Bronchial epithelial cell (primary cell): ENCODE results near the gene ZFHX3. TPM values are rescaled to one million over a fixed set of nuclear protein-coding genes. Genes with fewer than 3 reads are reported as not detected.

ENCODE experiments used
- DNase-seq: peaks from one replicate; pipeline ENCODE4 v3.0.0-alpha.2; 2010; ENCODE audit warnings: low read depth
- FAIRE-seq: peaks from 2 replicates; lab custom pipeline; 2011; peaks lifted over from hg19 to GRCh38; lab: Jason Lieb, UNC
- H3K27me3 ChIP-seq: 2 replicates; pipeline ENCODE4 v1.5.1; 2011; ENCODE audit warnings: low read length; ENCODE audit not compliant: control insufficient read depth, insufficient read depth
- H3K36me3 ChIP-seq: 2 replicates; pipeline ENCODE4 v1.5.1; 2011; ENCODE audit warnings: low read length; ENCODE audit not compliant: control insufficient read depth, insufficient read depth
- H3K4me3 ChIP-seq: 2 replicates; pipeline ENCODE4 v1.5.1; 2011; ENCODE audit warnings: mild to moderate bottlenecking, low read depth, low read length, control low read depth
- total RNA-seq: library from RNA; depleted of rRNA; stranded (reverse); fragments of >200 nt; gene quantifications from 2 replicates; pipeline ENCODE4 v1.2.1, GENCODE V29; 2014
- TF ChIP-seq, protein P1 (sequence below): IDR thresholded peaks from 2 replicates; pipeline ENCODE4 v1.5.1; 2011; ENCODE audit warnings: mild to moderate bottlenecking, moderate library complexity, low read length, control low read depth, inconsistent platforms; ENCODE audit not compliant: insufficient read depth, severe bottlenecking

The ZFHX3 gene
- total RNA-seq, 1 donor from 2014 or later, result 3.9 TPM

DNA sequence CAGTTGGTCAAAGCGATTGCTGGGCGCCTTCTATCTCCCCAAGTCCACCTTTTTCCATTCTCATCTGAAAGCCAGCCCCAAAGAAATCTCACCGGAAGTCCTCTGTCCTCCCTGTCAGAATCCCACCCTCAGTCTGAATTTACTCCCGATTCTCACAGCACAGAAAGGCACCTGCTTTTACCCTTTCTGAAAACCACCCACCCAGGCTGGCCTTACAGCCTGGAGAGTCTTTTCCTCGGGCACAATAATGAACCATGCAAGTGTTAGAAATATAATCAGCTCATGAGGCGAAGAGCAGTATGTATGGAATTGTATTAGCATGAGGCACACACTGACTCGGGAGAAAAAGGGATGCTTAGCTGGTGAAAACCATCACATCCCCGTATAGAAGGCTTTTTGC is 1.2 kb upstream of the ZFHX3 start:
- no peak for FAIRE-seq
- Histone ChIP-seq H3K36me3 (no peaks in the 10 kb centered on the region), H3K4me3 (no peak overlapping the region), H3K27me3 (no peaks in the 10 kb centered on the region)
- no peak for DNase-seq
- TF ChIP-seq, protein P1, sequence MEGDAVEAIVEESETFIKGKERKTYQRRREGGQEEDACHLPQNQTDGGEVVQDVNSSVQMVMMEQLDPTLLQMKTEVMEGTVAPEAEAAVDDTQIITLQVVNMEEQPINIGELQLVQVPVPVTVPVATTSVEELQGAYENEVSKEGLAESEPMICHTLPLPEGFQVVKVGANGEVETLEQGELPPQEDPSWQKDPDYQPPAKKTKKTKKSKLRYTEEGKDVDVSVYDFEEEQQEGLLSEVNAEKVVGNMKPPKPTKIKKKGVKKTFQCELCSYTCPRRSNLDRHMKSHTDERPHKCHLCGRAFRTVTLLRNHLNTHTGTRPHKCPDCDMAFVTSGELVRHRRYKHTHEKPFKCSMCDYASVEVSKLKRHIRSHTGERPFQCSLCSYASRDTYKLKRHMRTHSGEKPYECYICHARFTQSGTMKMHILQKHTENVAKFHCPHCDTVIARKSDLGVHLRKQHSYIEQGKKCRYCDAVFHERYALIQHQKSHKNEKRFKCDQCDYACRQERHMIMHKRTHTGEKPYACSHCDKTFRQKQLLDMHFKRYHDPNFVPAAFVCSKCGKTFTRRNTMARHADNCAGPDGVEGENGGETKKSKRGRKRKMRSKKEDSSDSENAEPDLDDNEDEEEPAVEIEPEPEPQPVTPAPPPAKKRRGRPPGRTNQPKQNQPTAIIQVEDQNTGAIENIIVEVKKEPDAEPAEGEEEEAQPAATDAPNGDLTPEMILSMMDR, result no peak

DNA sequence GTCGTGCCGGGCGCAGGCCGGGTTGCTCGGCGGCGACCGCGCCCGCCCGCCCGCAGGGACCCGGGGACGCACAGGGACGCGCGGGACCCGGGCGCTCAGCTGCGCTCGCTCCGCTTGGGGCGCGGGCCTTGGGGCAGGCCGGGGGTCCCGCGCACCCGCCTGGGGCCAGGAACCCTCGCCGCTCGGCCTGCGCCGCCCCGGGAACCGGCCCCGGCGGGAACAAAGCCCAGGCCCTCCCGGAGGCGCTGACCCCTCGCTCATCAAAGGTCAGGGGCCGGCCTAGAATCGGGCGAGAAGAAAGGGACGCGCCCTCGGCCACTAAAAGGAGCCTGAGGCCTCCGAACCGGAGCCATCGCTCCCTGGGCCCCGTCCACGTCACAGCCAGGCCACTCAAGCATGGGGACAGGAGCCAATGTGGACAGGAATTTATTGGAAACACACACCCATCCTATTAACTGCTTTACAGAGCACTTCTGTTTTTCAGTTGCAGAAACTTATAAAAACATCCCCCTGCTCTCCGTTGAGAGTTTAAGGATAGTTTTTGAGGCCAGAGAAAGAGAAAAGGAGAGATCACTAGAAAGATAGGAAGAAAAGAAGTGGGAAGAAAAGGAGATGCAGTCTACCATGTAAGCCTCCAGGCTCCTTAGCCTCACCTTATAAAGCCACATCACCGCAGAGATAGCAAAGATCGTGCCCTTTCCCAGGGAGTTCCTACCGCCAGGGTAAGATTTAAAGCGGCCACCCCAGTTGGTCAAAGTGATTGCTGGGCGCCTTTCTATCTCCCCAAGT is 558 bp upstream of the ZFHX3 start:
- Histone ChIP-seq H3K4me3 (peak overlapping the region; percentile 72), H3K27me3 (no peaks in the 10 kb centered on the region), H3K36me3 (no peaks in the 10 kb centered on the region)
- DNase-seq (no peak), FAIRE-seq (no peak)
- TF ChIP-seq, protein P1, result no peak

DNA sequence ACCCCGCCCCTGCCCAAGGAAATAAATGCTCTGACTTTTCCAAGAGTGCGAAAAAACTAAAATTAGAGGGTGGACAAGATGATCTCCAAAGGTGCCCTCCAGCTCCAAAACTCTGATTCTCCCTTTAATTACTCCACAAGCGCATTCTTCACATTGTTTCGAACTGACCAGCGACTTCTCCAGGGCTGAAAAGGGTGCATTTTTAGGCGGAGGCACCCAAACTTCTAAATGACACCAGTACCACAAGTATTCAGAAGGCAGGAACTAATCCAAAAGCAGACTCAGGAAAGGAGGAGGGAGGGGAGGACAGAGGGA is 750 bp downstream of the ZFHX3 start:
- H3K4me3 ChIP-seq, result peak overlapping the region; percentile 72
- H3K27me3 ChIP-seq, result no peaks in the 10 kb centered on the region
- DNase-seq (no peak), FAIRE-seq (no peak)
- H3K36me3 ChIP-seq, result no peaks in the 10 kb centered on the region
- TF ChIP-seq, protein P1, result no peak

DNA sequence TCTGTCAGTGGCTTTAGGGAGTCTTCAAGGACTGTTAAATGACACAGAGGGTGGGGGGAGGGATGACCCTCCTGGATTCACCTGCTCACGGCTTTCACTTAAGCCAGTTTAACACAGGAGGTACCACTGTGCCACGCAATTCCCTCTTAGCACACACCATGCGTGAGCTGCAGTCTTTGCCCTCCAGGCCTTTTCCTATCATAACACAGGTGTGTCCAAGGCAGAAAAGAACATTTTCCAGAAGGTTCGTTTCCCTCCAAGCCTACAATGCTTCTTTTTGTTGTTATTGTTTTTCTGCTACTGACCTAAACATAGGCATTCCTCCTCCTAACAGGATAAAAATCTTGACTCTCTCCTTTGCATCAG is 1.1 kb downstream of the ZFHX3 start:
- TF ChIP-seq, protein P1, result no peak

DNA sequence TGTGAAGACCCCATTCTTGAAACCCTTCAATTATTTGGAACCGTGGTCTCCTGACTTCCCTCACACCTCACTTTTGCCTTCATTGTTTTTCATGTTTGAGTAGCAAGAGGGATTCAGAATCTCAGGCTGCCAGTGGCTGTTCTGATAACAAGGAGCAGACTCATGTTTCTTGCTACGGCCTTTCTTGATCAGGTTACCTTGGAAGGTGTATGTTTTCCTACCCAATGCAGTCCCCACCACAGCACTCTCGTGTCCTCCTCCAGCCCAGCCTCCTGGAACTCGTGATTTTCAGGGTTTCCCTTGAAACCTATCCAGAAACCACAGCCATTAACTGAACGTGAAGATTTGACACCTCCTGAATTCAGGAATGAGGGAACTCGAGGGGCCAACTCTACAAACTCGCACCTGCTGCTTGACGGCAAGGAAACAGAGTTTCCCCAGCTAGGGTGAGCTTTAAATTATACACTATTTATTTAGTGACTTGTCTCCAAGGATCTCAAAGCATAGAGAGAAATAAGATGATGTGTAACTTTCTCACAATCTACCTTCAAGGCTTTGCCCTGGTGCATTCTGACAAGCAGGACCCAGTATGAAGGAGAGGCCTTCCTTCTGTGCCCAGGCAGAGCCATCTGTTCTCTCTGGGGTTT is 1.6 kb downstream of the ZFHX3 start:
- no peaks in the 10 kb centered on the region for H3K36me3 ChIP-seq
- no peak overlapping the region for H3K4me3 ChIP-seq
- no peaks in the 10 kb centered on the region for H3K27me3 ChIP-seq
- TF ChIP-seq, protein P1, result no peak
- no peak for DNase-seq
- no peak for FAIRE-seq

More for the DNA sequence above, 1.1 kb downstream of the ZFHX3 start:
- DNase-seq (no peak), FAIRE-seq (no peak)
- Histone ChIP-seq H3K27me3 (no peaks in the 10 kb centered on the region), H3K36me3 (no peaks in the 10 kb centered on the region), H3K4me3 (no peak overlapping the region)
